Erythroblast (primary cell): ENCODE data around the gene TP53TG5.

ENCODE experiments used
- DNase-seq, 2 experiments: peaks; one replicate each; lab custom pipeline; 2025; lab: John Stamatoyannopoulos, UW
- GATA1 ChIP-seq: IDR thresholded peaks from 2 replicates; pipeline ENCODE4 v1.6.1; 2011; ENCODE audit warnings: low read depth, mild to moderate bottlenecking, control low read depth, low read length, moderate library complexity
- POLR2A ChIP-seq: IDR thresholded peaks from 2 replicates; pipeline ENCODE4 v1.6.1; 2011; ENCODE audit warnings: mild to moderate bottlenecking, low read length

TP53TG5 gene

DNA sequence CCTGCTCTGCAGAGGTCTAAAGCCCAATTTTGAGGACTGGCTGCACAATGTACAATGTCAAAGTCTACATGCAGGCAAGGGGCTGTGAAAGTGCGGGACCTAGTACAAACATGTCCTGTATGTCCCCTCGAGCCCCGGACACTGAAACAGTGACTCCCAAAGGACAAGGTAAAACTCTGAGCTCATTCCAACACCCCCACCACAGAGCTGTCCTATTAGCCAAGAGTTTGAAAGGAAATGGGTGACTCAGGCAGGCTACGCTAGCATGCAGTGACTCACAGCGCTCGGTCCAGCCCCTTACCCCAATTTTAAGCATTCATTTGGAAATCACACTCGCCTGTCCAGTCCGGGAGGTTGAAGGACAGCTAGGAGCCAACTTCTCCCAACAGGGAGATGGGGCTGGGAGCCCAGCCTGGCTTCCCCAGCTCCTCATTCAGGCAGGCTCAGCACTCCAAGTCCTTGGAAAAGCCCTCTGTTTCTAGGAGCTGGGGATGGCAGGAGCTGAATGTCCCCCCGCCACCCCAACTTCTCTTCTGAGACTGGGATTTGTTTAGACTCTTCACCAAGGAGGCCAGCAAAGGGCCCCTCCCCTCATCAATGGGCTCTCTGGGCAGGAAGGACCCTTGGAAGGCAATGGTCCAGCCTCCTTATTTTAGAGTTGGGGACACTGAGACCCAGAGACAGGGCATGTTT lies 33.8 kb downstream of the TP53TG5 start:
- TF ChIP-seq POLR2A, result no peak
- TF ChIP-seq GATA1, result no peak
- DNase-seq, result peak; percentile 36 to 67

DNA sequence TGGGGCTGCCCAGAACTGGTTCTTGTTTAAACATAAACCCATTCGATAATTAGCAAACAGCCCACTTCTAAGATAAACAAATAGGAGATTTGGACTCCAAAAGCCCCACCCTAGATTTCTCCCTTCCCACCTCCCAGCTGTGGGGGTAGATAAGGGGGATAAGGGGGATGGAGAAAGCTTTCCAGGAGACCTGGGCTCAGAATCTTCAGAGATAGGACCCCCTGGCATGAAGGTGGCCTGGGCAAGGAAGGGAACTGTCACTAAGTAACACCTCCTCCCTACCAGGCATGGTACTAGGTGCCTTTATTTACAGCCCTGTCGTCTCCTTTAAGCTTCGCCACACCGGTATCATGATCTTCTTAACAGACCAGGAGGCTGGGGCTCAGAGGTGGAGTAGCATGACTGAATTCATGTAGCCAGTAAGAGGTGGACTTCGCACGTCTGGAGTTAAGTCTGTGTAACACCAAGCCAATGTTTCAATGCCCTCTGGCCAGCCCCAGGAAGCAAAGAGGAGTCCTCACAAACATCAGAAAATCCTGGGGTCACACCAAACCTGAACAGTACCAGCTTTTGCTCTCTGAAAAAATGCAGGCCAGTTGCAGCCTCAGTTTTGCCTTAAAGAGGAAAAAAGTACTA lies 34.5 kb downstream of the TP53TG5 start:
- DNase-seq, result peak; percentile 70 to 79
- TF ChIP-seq GATA1 (no peak), POLR2A (peak; percentile 32)

DNA sequence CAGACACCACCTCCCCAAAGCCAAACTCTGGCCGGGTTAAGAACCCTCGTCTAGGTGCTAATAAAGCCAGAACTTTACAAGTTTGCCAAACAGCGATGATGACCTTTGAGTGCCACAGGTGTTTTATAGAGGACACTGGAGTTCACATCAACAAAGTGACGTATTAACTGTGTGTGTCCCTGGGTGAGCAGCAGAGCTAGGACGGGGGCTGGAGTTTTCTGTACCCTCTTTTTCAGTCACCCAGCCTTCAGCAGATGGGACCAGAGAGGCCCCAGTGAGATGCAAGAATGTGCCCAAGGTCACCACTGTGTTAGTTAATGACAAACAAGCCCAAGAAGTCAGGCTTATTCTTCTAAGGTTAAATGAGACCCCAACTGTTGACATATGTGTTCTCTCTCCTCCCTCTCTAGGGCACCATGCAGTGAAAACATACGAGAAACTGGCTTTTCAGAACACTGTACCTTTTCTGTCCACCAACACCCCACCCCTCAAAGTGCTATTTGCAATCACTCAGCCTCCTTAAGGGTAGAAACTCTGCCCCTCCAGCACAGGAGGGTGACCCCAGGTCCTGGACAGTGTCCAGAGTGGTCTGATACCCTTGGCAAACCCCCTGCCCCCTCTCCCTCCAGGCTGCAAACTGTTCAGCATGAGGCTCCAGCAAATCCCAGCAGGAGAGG lies 35.1 kb downstream of the TP53TG5 start:
- no peak for DNase-seq
- no peak for TF ChIP-seq GATA1
- no peak for TF ChIP-seq POLR2A

DNA sequence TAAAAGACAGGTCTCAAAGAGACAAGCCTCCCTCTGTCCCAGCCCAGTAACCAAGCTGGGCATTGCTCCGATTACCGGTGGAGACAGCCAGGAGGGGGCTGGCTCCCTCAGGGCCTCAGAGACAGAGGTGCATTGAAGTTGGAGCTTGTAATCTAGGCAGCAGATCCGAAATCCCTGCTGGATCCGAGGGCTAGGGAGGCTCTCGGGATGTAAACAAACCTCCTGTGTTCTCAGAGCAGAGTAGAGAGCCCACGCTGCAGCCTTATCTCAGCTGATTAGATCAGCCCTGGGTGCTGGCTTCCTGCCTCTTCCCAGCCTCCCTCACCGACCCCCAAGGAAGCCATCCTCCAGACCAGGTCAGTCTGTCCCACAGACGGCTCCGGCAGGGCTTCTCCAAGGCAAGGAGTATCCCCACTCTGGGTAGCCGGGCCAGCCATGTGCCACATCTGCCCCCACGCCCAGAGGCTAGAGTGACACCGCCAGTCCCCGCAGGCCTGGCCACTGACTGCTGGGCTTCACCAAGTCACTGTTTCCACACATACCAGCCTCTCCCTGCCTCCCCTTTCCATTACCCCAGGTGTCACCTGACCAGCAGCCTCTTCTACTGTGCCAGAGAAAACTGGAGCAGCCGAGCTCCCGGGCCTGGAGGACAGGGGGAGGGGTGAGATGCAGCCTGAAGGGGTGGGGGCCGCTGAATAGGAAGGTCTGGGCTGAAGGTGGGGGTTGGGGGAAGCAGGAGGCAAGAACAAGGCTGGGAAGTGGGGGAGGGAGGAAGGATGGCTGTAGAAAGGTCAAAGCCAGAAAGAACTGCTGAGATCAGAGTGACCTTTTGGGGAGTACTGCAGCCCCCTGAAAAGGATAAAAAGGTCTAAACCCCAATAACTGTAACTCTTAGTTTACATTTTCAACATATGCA lies 35.9 kb downstream of the TP53TG5 start:
- TF ChIP-seq POLR2A, result peak; percentile 47
- no peak for TF ChIP-seq GATA1
- peak; percentile 30 to 33 for DNase-seq

DNA sequence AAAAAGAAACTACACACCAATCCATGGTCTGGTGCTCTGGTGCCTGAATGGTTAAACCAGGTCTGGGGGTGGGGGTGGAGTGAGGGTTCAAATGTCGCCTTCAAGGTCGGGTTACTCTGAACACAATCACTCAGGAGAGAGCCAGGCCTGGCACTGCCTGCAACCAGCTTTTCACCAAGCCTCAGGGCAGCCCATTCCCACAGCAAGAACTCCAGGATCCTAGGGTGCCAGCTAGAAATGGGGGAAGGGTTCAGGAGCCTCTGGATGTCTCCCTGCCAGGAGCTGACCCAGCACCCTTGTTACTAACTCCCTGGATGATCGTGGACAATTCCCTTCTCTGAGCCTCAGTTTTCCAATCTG lies 36.6 kb downstream of the TP53TG5 start:
- TF ChIP-seq POLR2A, result no peak
- no peak for TF ChIP-seq GATA1
- DNase-seq, result no peak

DNA sequence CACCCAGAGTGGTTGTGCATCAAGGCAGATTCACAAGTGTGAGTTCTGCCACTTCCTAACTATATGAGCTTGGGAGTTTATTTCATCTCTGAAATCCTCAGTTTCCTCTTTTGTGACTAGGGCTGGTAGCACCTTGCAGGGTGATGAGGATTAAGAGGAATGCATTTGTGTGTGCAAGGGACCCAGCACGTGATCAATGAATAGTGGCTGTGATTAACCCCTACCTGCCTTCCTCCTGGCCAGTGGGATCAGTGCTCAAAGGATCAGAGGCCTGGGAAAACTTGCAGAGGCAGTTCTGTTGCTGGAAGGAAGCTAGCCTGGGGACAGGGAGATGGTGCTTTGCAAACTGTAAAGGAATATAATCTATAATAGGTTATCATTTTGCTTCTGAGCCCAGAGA lies 37.2 kb downstream of the TP53TG5 start:
- TF ChIP-seq POLR2A (no peak), GATA1 (no peak)

DNA sequence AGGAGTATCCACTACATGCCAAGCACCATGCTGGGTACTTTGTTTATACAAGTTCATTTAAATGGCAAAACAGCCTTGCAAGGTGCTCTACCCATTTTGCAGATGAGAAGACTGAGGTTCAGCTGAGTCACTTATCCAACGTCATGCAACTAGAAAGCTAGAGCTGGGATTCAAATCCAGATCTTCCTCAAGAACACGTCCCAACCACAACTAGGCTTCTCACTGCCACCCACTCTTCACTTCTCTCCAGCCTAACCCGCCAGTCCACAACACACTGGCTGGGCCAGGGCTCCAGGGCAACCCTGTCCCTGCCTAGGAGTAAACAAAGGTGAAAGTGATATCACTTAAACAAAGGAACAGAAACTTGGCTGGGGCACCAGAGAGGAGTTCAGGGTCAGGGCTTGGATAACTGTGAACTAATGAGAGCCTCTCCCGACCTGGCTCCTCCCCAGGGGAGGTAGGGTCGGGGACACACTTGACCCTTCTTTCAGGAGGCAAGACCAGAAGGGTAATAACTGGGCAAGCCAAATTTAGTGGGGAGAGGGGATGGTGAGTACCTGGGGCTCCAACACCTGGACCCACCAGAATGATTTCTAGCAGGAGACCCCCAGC lies 37.8 kb downstream of the TP53TG5 start:
- TF ChIP-seq POLR2A (no peak), GATA1 (no peak)
- DNase-seq, result peak; percentile 26 to 43

More for the DNA sequence above, 37.2 kb downstream of the TP53TG5 start:
- no peak for DNase-seq

DNA sequence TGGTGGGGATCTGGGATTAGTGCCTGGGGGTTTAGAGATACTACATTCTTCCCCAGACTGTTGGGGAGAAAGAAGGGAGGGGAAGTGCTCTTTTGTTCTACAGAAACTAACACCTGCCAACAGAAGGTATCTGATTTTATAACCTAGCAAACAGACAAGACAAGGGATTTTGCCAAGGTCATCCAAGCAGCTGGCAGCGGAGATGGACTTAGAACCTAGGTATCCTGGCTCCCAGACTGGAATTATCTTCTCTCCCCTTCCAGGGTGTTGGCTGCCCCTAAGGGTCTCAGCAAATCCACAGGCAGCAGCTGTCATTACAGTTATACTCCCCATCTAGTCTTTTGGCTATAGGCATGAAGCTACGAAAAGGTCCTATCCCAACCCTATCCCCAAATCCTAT lies 38.3 kb downstream of the TP53TG5 start:
- DNase-seq, result no peak
- TF ChIP-seq POLR2A (no peak), GATA1 (no peak)

DNA sequence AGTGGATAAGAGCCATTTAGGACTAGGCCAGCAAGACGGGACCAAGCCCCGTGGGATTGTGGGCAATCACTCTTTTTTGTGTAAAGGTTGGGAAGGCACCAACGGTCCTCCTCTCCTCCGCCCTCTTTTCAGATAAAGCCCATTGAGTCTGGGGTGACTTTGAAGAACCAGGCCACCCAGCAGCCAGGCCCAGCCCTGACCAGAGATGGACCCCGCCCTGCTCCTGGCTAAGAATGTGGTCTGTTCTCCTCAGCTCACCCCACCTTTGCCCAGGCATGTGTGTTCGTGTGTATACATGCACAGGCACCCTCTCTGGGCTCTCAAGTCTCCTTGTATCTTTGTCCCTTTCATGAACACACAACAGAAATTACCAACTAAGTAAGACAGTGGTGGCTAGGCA lies 39.0 kb downstream of the TP53TG5 start:
- TF ChIP-seq POLR2A, result peak; percentile 27
- TF ChIP-seq GATA1, result no peak

DNA sequence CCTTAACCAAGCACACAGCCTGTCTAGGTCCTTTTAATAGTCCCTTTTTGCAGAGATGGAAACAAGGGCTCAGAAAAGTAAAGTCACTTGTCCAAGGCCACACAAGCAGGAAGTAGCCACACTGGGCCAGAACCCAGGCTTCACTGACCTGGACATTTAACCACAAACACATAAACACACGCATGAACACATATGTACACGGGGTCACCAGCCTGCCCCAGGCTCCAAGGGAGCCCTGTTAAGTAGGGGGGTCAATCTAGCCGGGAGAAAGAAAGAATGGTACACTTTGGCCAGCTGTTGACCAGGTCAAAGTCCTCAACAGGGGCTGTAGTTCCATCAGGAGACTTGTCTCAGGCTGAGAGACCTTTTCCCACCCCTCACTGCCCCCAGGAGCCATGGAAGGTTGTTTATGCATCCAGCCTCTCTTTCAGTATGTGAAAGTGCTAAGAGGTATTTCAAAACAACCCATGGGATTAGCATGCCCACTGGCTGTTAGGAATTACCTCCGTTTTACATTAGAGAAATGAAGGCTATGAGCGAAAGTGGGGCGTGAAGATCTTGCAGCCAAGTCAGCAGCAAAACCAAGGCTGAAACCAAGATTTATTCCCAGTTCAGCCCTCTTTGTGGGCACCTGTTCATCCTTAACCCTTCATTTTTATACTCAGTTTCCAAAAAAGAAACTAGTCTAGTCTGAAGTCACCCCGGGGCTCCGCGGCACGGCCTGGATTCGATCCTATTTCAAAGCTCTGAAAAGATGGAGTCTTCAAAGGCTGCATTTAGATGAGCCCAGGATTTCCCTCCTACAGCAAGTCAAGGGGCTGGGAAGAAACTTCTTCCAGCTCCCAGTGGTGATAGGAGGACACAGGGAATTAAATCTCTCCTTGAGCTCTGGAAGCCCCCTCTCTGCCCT lies 39.7 kb downstream of the TP53TG5 start:
- TF ChIP-seq GATA1, result no peak
- no peak for TF ChIP-seq POLR2A
- no peak for DNase-seq

More for the DNA sequence above, 39.0 kb downstream of the TP53TG5 start:
- DNase-seq, result peak; percentile 60 to 72

DNA sequence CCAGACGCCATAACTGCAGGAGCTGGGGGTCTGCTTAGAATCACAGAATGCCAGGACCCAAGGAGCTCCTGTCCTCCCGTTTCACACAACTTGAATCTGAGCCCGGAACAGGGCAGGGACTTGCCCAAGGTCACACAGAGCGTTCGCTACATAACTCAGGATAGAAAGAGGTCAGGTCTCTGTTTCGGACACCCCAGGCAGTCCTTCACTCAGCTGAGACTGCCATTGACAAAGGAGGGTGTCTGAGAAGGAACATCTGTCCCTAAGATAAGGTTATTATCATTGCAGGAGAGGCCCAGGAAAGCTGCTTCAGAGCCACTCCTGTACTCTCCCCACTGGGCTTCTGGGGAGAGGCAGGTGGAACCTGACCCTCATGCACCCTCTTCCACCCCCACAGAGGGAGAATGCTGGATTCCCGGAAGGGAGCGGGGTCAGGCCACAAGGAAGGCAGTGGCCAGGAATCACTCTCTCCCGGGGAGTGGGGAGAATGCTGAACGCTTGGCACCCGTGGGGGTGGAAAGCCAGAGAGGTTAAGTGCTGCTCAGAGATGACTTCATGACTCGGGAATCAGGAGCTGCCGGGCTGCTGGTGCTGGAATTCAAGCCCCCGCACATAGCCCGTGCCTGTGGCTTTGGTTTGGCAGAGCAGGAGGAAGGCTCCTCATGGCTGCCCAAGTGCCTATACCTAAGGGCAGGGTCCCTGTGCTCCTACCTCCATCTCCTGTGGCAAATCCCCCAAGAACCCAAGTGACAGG lies 40.6 kb downstream of the TP53TG5 start:
- DNase-seq, result peak; percentile 64 to 84
- TF ChIP-seq GATA1, result no peak
- TF ChIP-seq POLR2A, result no peak
